OCI-LY3 (cell line): ENCODE data around the gene TMEM108.

Experiments used
- H2AFZ ChIP-seq: fragments of 200-600, 300-600 bp; shearing (Covaris generic); 2 replicates; pipeline ENCODE4 v1.6.0; 2014; ENCODE audit warnings: antibody characterized with exemption, low read depth, low read length
- H3K27ac ChIP-seq: fragments of 200-600, 300-600 bp; sonication (generic); 2 replicates; pipeline ENCODE4 v1.5.1; 2014; ENCODE audit warnings: mild to moderate bottlenecking, low read length, moderate library complexity, mixed read lengths
- H3K27me3 ChIP-seq: fragments of 200-600, 300-600 bp; sonication (generic); 2 replicates; pipeline ENCODE4 v1.6.1; 2014; ENCODE audit warnings: low read depth, low read length, mixed read lengths
- H3K36me3 ChIP-seq: fragments of 200-600, 300-600 bp; sonication (generic); replicated peaks from 2 replicates; pipeline ENCODE3; 2014; ENCODE audit warnings: low read depth, low read length, mixed read lengths
- H3K4me1 ChIP-seq: fragments of 300-600, 200-600 bp; sonication (generic); 2 replicates; pipeline ENCODE4 v1.6.1; 2014; ENCODE audit warnings: low read length, mixed read lengths
- H3K4me2 ChIP-seq: fragments of 200-600, 300-600 bp; sonication (generic); 2 replicates; pipeline ENCODE4 v1.6.1; 2014; ENCODE audit warnings: low read length, mixed read lengths
- H3K4me3 ChIP-seq: fragments of 300-600, 200-600 bp; sonication (generic); 2 replicates; pipeline ENCODE4 v1.5.1; 2014; ENCODE audit warnings: antibody characterized with exemption, mild to moderate bottlenecking, low read length, moderate library complexity
- H3K79me2 ChIP-seq: fragments of 300-600, 200-600 bp; shearing (Covaris generic); 2 replicates; pipeline ENCODE4 v1.6.1; 2014; ENCODE audit warnings: mild to moderate bottlenecking, low read length, mixed read lengths
- H3K9ac ChIP-seq: fragments of 300-600, 200-600 bp; shearing (Covaris generic); 2 replicates; pipeline ENCODE4 v1.6.0; 2014; ENCODE audit warnings: mild to moderate bottlenecking, low read length, moderate library complexity
- H3K9me3 ChIP-seq: fragments of 200-600, 300-600 bp; shearing (Covaris generic); 2 replicates; pipeline ENCODE4 v1.6.1; 2014; ENCODE audit warnings: low read length, mixed read lengths; ENCODE audit not compliant: insufficient read depth
- H4K20me1 ChIP-seq: fragments of 200-600, 300-600 bp; sonication (generic); 2 replicates; pipeline ENCODE4 v1.6.1; 2016; ENCODE audit warnings: low read length, mixed read lengths; ENCODE audit not compliant: insufficient read depth
- CTCF ChIP-seq: fragments of 200-600, 300-600 bp; sonication (generic); IDR thresholded peaks from 2 replicates; pipeline ENCODE4 v1.5.1; 2014; ENCODE audit warnings: antibody characterized with exemption, low read length, low read depth
- EZH2phosphoT487 ChIP-seq: fragments of 200-600 bp; shearing (Covaris generic); IDR thresholded peaks from 2 replicates; pipeline ENCODE4 v1.6.1; 2018; ENCODE audit warnings: antibody characterized with exemption, mixed run types, low read depth

Gene TMEM108

GRCh38 chr3:133065193-133065961 lies 27.2 kb downstream of the TMEM108 start:
- Histone ChIP-seq H3K79me2 (no peaks in the 10 kb centered on the region), H3K4me2 (no peak overlapping the region), H3K4me1 (no peaks in the 10 kb centered on the region), H2AFZ (no peak overlapping the region), H3K9me3 (no peaks in the 10 kb centered on the region), H3K27me3 (peaks cover 21% of the 10 kb centered on the region), H3K36me3 (no peaks in the 10 kb centered on the region), H3K9ac (no peak overlapping the region), H3K4me3 (no peak overlapping the region), H4K20me1 (no peaks in the 10 kb centered on the region), H3K27ac (no peak overlapping the region)
- no peak for TF ChIP-seq EZH2phosphoT487
- no peak for TF ChIP-seq CTCF

GRCh38 chr3:133066026-133066425 lies 27.8 kb downstream of the TMEM108 start:
- no peak overlapping the region for H3K4me2 ChIP-seq

GRCh38 chr3:133069556-133070286 lies 31.5 kb downstream of the TMEM108 start:
- H3K79me2 ChIP-seq: no peaks in the 10 kb centered on the region
- peaks cover 20% of the 10 kb centered on the region for H3K27me3 ChIP-seq
- H3K27ac ChIP-seq: no peak overlapping the region
- TF ChIP-seq EZH2phosphoT487 (no peak), CTCF (no peak)
- no peaks in the 10 kb centered on the region for H3K9me3 ChIP-seq
- H3K4me1 ChIP-seq: no peaks in the 10 kb centered on the region
- no peak overlapping the region for H2AFZ ChIP-seq
- no peaks in the 10 kb centered on the region for H3K36me3 ChIP-seq
- H3K9ac ChIP-seq: no peak overlapping the region
- no peak overlapping the region for H3K4me3 ChIP-seq
- H4K20me1 ChIP-seq: no peaks in the 10 kb centered on the region
- no peak overlapping the region for H3K4me2 ChIP-seq

More at GRCh38 chr3:133066026-133066425, 27.8 kb downstream of the TMEM108 start:
- no peak overlapping the region for H3K27ac ChIP-seq
- H3K4me1 ChIP-seq: no peaks in the 10 kb centered on the region
- no peaks in the 10 kb centered on the region for H3K79me2 ChIP-seq
- H3K27me3 ChIP-seq: peaks cover 23% of the 10 kb centered on the region
- H3K4me3 ChIP-seq: no peak overlapping the region
- H3K9me3 ChIP-seq: no peaks in the 10 kb centered on the region
- H3K36me3 ChIP-seq: no peaks in the 10 kb centered on the region
- H3K9ac ChIP-seq: no peak overlapping the region
- H4K20me1 ChIP-seq: no peaks in the 10 kb centered on the region
- no peak for TF ChIP-seq EZH2phosphoT487
- no peak for TF ChIP-seq CTCF
- H2AFZ ChIP-seq: no peak overlapping the region

- Histone ChIP-seq H3K9ac (no peak overlapping the region), H3K27ac (no peak overlapping the region), H3K27me3 (peaks cover 30% of the 10 kb centered on the region), H3K9me3 (no peaks in the 10 kb centered on the region), H4K20me1 (no peaks in the 10 kb centered on the region), H3K36me3 (no peaks in the 10 kb centered on the region), H3K4me3 (no peak overlapping the region), H3K79me2 (no peaks in the 10 kb centered on the region), H3K4me2 (no peak overlapping the region), H3K4me1 (no peaks in the 10 kb centered on the region), H2AFZ (no peak overlapping the region)
- no peak for TF ChIP-seq CTCF
- no peak for TF ChIP-seq EZH2phosphoT487
Measured at GRCh38 chr3:133074977-133075376, 36.8 kb downstream of the TMEM108 start.
